GM15510 (cell line): ENCODE results near the gene UBE2K.

Experiments used
- POLR2A ChIP-seq: IDR thresholded peaks from 3 replicates; pipeline ENCODE4 v1.6.1; 2011; ENCODE audit warnings: borderline replicate concordance; ENCODE audit not compliant: insufficient read length; ENCODE audit errors: extremely low read depth

UBE2K gene

GRCh38 chr4:39825090-39825489 is 127.2 kb downstream of the UBE2K start:
- TF ChIP-seq POLR2A = no peak

DNA sequence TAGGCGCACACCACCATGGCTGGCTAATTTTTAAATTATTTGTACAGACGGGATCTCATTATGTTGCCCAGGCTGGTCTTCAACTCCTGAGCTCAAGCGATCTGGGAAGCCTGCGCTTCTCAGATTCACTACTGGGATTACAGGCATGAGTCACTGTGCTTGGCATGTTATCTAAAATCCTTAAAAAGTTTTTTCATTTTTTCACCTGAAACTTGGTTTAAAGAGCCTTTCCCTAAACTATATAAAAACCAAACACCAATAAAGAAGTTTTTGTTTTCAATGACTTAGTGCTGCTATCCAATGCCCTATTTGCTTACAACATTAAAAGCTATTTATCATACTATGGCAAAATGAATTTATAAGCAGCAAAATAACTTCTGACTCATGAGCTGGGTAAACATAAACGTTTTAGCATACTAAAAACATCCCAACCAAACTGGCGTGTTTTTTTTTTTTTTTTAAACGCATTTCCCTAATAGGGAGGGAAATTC is 127.8 kb downstream of the UBE2K start:
- no peak for TF ChIP-seq POLR2A
